AG10803 (cell line): ENCODE data around the gene ACVR1B.
A peak's percentile ranks its signal among the peaks of the same experiment; 100 is the strongest.

Source experiments
- DNase-seq: peaks from one replicate; pipeline ENCODE4 v3.0.0; 2010; ENCODE audit warnings: low read depth
- H3K4me3 ChIP-seq: 2 replicates; pipeline ENCODE4 v1.5.1; 2011; ENCODE audit warnings: mild to moderate bottlenecking, low read length, control low read depth
- TF ChIP-seq, protein P1 (sequence below): conservative IDR thresholded peaks from 2 replicates; pipeline ENCODE4 v1.5.1; 2011; ENCODE audit warnings: mild to moderate bottlenecking, low read length, control low read depth, inconsistent platforms

ACVR1B gene

GRCh38 chr12:51980051-51980808 lies 28.7 kb downstream of the ACVR1B start:
- DNase-seq: peak; percentile 61
- TF ChIP-seq, protein P1, sequence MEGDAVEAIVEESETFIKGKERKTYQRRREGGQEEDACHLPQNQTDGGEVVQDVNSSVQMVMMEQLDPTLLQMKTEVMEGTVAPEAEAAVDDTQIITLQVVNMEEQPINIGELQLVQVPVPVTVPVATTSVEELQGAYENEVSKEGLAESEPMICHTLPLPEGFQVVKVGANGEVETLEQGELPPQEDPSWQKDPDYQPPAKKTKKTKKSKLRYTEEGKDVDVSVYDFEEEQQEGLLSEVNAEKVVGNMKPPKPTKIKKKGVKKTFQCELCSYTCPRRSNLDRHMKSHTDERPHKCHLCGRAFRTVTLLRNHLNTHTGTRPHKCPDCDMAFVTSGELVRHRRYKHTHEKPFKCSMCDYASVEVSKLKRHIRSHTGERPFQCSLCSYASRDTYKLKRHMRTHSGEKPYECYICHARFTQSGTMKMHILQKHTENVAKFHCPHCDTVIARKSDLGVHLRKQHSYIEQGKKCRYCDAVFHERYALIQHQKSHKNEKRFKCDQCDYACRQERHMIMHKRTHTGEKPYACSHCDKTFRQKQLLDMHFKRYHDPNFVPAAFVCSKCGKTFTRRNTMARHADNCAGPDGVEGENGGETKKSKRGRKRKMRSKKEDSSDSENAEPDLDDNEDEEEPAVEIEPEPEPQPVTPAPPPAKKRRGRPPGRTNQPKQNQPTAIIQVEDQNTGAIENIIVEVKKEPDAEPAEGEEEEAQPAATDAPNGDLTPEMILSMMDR: peak; percentile 98
- no peak overlapping the region for H3K4me3 ChIP-seq

- DNase-seq: no peak
- H3K4me3 ChIP-seq: no peak overlapping the region
- TF ChIP-seq, protein P1: no peak
These were observed 29.3 kb downstream of the ACVR1B start for GRCh38 chr12:51980809-51981127.

DNA sequence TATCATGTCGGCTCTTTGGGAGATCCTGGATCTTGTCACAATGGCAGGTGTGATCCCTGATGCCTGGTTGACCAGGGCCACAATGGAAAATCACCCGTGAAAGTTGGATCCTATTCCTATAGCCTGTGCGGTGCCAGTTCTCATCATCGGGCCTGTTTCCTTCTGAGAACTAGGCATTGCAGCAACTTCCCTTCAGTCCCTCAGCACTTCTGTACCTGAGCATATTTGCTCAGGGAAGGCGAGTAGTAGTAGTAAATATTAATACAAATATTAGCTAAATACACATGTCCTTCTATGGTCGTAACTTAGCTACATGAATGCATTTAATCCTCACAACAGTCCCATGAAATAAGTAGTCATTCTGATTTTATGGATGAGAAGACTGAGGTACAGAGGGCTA lies 33.2 kb downstream of the ACVR1B start:
- no peak for DNase-seq
- H3K4me3 ChIP-seq: no peak overlapping the region
- TF ChIP-seq, protein P1: no peak

GRCh38 chr12:51985154-51985835 lies 33.8 kb downstream of the ACVR1B start:
- no peak for DNase-seq
- no peak overlapping the region for H3K4me3 ChIP-seq
- TF ChIP-seq, protein P1: no peak

DNA sequence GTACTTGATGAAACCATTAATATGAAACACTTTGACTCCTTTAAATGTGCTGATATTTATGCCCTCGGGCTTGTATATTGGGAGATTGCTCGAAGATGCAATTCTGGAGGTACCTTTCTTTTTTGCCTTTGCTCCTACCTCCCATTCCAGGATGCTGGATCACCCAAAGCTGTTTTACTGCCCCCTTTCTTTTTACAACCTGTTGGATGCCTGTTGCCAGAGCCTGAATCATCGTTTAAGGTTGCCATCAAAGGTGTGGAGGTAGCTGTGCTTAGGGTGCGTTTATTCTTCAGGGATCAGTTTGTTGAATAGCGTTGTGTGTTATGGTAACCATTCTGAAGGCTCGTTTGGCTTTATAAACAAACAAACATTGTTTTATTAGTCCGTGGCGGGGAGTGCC lies 35.3 kb downstream of the ACVR1B start:
- DNase-seq: no peak
- H3K4me3 ChIP-seq: no peak overlapping the region
- TF ChIP-seq, protein P1: no peak

- TF ChIP-seq, protein P1: no peak
- H3K4me3 ChIP-seq: no peak overlapping the region
- DNase-seq: no peak
These were observed 40.7 kb downstream of the ACVR1B start for GRCh38 chr12:51992246-51992645.

GRCh38 chr12:51994539-51994820 lies 43.0 kb downstream of the ACVR1B start:
- H3K4me3 ChIP-seq: no peak overlapping the region
- TF ChIP-seq, protein P1: no peak
- no peak for DNase-seq
